ENCODE results near the gene ANLN. TPM values are rescaled to one million over a fixed set of nuclear protein-coding genes. Genes with fewer than 3 reads are reported as not detected.
A peak's percentile ranks its signal among the peaks of the same experiment; 100 is the strongest.

Gene ANLN
- polyA plus RNA-seq, 3 donors, result 0.12 to 1.1 (median 0.25) TPM

- Mint-ChIP-seq H3K27ac (peak overlapping the region in 1 of 7 donors; percentile 74), H3K36me3 (no peaks in the 10 kb centered on the region), H3K4me1 (peaks cover 12% of the 10 kb centered on the region), H3K9me3 (peaks cover 0 to 5% (median 0%) of the 10 kb centered on the region in 7 donors), H3K4me3 (no peak overlapping the region), H3K27me3 (ENCODE audit: low read depth in 3 of 3) (peaks cover 0 to 4% (median 1%) of the 10 kb centered on the region in 3 donors)
- Histone ChIP-seq H3K4me2 (replicated peaks; ENCODE audit: extremely low read depth, low read length, poor library complexity, severe bottlenecking) (no peak overlapping the region), H3K27ac (ENCODE audit: low read depth in 1 of 2, low read length in 2 of 2) (no peak overlapping the region), H3K4me1 (ENCODE audit: control insufficient read depth in 1 of 2, insufficient read depth in 2 of 2, low read length in 2 of 2) (peaks cover 0 to 9% of the 10 kb centered on the region in 2 donors), H3K36me3 (replicated peaks in 1 of 2; ENCODE audit: control insufficient read depth in 1 of 2, insufficient read depth in 2 of 2, low read length in 2 of 2) (no peaks in the 10 kb centered on the region), H3K9ac (ENCODE audit: insufficient read depth, low read length, poor library complexity, severe bottlenecking) (no peak overlapping the region), H3K79me2 (ENCODE audit: insufficient read depth, low read length) (no peaks in the 10 kb centered on the region), H2AFZ (ENCODE audit: insufficient read depth, low read depth, low read length, poor library complexity, severe bottlenecking) (no peak overlapping the region), H3K4me3 (replicated peaks in 1 of 3; ENCODE audit: low read depth in 2 of 3, low read length in 3 of 3) (no peak overlapping the region), H3K27me3 (ENCODE audit: control insufficient read depth in 2 of 2, insufficient read depth in 2 of 2, low read length in 2 of 2) (no peaks in the 10 kb centered on the region), H3K9me3 (replicated peaks in 1 of 2; ENCODE audit: control insufficient read depth in 1 of 2, insufficient read depth in 1 of 2, low read length in 2 of 2) (no peaks in the 10 kb centered on the region), H4K20me1 (ENCODE audit: insufficient read depth, low read length) (no peaks in the 10 kb centered on the region)
- WGBS (ENCODE audit: insufficient coverage), result no CpG with 5 or more reads among the region's 3 CpGs
- intact Hi-C loops (cut with micrococcal nuclease), result no loop called here
- DNase-seq, result no peak
- TF ChIP-seq CTCF (IDR thresholded peaks at IDR 0.05), result no peak
Measured at GRCh38 chr7:36472141-36472729, 82.6 kb downstream of the ANLN start.

- H3K4me1 ChIP-seq (ENCODE audit: control insufficient read depth in 1 of 2, insufficient read depth in 2 of 2, low read length in 2 of 2), result peaks cover 0 to 9% of the 10 kb centered on the region in 2 donors
- no peaks in the 10 kb centered on the region for H3K36me3 Mint-ChIP-seq
- no peak overlapping the region for H3K9ac ChIP-seq (ENCODE audit: insufficient read depth, low read length, poor library complexity, severe bottlenecking)
- DNase-seq, result peak in 2 of 3 donors; percentile 16 to 27
- H3K27me3 Mint-ChIP-seq (ENCODE audit: low read depth in 3 of 3), result peaks cover 0 to 2% (median 1%) of the 10 kb centered on the region in 3 donors
- H3K4me3 ChIP-seq (replicated peaks in 1 of 3; ENCODE audit: low read depth in 2 of 3, low read length in 3 of 3), result no peak overlapping the region
- 54% methylated on average over 11 of the region's 12 CpGs for WGBS (ENCODE audit: insufficient coverage)
- peaks cover 0 to 5% (median 0%) of the 10 kb centered on the region in 7 donors for H3K9me3 Mint-ChIP-seq
- peaks cover 12% of the 10 kb centered on the region for H3K4me1 Mint-ChIP-seq
- H3K27me3 ChIP-seq (ENCODE audit: control insufficient read depth in 2 of 2, insufficient read depth in 2 of 2, low read length in 2 of 2), result no peaks in the 10 kb centered on the region
- intact Hi-C loops (cut with micrococcal nuclease), result no loop called here
- H2AFZ ChIP-seq (ENCODE audit: insufficient read depth, low read depth, low read length, poor library complexity, severe bottlenecking), result no peak overlapping the region
- no peaks in the 10 kb centered on the region for H3K9me3 ChIP-seq (replicated peaks in 1 of 2; ENCODE audit: control insufficient read depth in 1 of 2, insufficient read depth in 1 of 2, low read length in 2 of 2)
- peak; percentile 34 for TF ChIP-seq CTCF (IDR thresholded peaks at IDR 0.05)
- no peaks in the 10 kb centered on the region for H4K20me1 ChIP-seq (ENCODE audit: insufficient read depth, low read length)
- no peaks in the 10 kb centered on the region for H3K79me2 ChIP-seq (ENCODE audit: insufficient read depth, low read length)
- no peak overlapping the region for H3K27ac ChIP-seq (ENCODE audit: low read depth in 1 of 2, low read length in 2 of 2)
- peak overlapping the region in 2 of 7 donors; percentile 25 to 29 for H3K27ac Mint-ChIP-seq
- no peaks in the 10 kb centered on the region for H3K36me3 ChIP-seq (replicated peaks in 1 of 2; ENCODE audit: control insufficient read depth in 1 of 2, insufficient read depth in 2 of 2, low read length in 2 of 2)
- H3K4me3 Mint-ChIP-seq, result no peak overlapping the region
- H3K4me2 ChIP-seq (replicated peaks; ENCODE audit: extremely low read depth, low read length, poor library complexity, severe bottlenecking), result no peak overlapping the region
Measured at GRCh38 chr7:36473454-36474282, 84.0 kb downstream of the ANLN start.

All from CD14-positive monocyte (primary cell).